CD4-positive, CD25-positive, alpha-beta regulatory T cell (primary cell): ENCODE results near the gene TRIM67. TPM values are rescaled to one million over a fixed set of nuclear protein-coding genes. Genes with fewer than 3 reads are reported as not detected.

ENCODE experiments used
- ATAC-seq, 2 donors: fragments of 150-1000 bp; cut with Tn5 transposase; one replicate each; pipeline ENCODE4 v1.10.0; 2021; ENCODE audit warnings: low read depth in 2 of 2, moderate number of reproducible peaks in 2 of 2, moderate library complexity in 1 of 2
- DNase-seq, 3 donors: peaks; one replicate each; pipeline versions ENCODE4 v3.0.0 to v3.0.0-alpha.2; 2012 to 2022; ENCODE audit warnings: mixed read lengths in 1 of 3
- H3K27ac ChIP-seq: one replicate; pipeline ENCODE4 v1.7.0; 2013; ENCODE audit warnings: mild to moderate bottlenecking, low read length; ENCODE audit not compliant: insufficient read depth, poor library complexity, severe bottlenecking
- H3K27me3 ChIP-seq: one replicate; pipeline ENCODE4 v1.7.0; 2013; ENCODE audit warnings: low read length; ENCODE audit not compliant: control insufficient read depth, insufficient read depth
- H3K36me3 ChIP-seq: one replicate; pipeline ENCODE4 v1.7.0; 2013; ENCODE audit warnings: mild to moderate bottlenecking, low read length, moderate library complexity; ENCODE audit not compliant: control insufficient read depth, insufficient read depth
- H3K4me1 ChIP-seq: 2 replicates; pipeline ENCODE4 v1.7.0; 2013; ENCODE audit warnings: mild to moderate bottlenecking, low read length; ENCODE audit not compliant: insufficient read depth, control insufficient read depth, poor library complexity, severe bottlenecking
- H3K4me3 ChIP-seq: one replicate; pipeline ENCODE4 v1.7.0; 2013; ENCODE audit warnings: low read depth, mild to moderate bottlenecking, low read length, moderate library complexity
- H3K9me3 ChIP-seq, 2 experiments: 1 replicate in 1 of 2; 2 replicates in 1 of 2; pipeline ENCODE4 v1.7.0; 2013; ENCODE audit warnings: low read length in 2 of 2, mild to moderate bottlenecking in 1 of 2, moderate library complexity in 1 of 2; ENCODE audit not compliant: control insufficient read depth in 2 of 2
- H3K27ac Mint-ChIP-seq, 3 donors: one replicate each; pipeline ENCODE4 v1.8.0; 2020 to 2022; ENCODE audit warnings: mild to moderate bottlenecking in 3 of 3, mixed read lengths in 3 of 3, moderate library complexity in 2 of 3
- H3K27me3 Mint-ChIP-seq: one replicate; pipeline ENCODE4 v1.8.0; 2022; ENCODE audit warnings: mild to moderate bottlenecking, mixed read lengths
- H3K36me3 Mint-ChIP-seq: one replicate; pipeline ENCODE4 v1.8.0; 2020; ENCODE audit warnings: mixed read lengths
- H3K4me1 Mint-ChIP-seq, 4 donors: one replicate each; pipeline ENCODE4 v1.8.0; 2020 to 2022; ENCODE audit warnings: mixed read lengths in 4 of 4, mild to moderate bottlenecking in 1 of 4
- H3K4me3 Mint-ChIP-seq, 4 donors: one replicate each; pipeline ENCODE4 v1.8.0; 2020 to 2022; ENCODE audit warnings: mild to moderate bottlenecking in 4 of 4, mixed read lengths in 4 of 4, moderate library complexity in 3 of 4
- H3K9me3 Mint-ChIP-seq, 7 donors: one replicate each; pipeline ENCODE4 v1.8.0; 2020 to 2022; ENCODE audit warnings: mixed read lengths in 7 of 7, mild to moderate bottlenecking in 3 of 7, moderate library complexity in 2 of 7
- polyA plus RNA-seq, 4 donors: library from polyadenylated mRNA; unstranded; fragments of 300-500 nt; fragmentation: Illumina TruSeq; gene quantifications; one replicate each; pipeline ENCODE4 v1.2.3, GENCODE V29; 2021
- total RNA-seq: library from RNA; stranded (reverse); gene quantifications from one replicate; pipeline ENCODE4 v1.2.3, GENCODE V29; 2022

Gene TRIM67
- total and polyA plus RNA-seq, 5 donors from 2014 or later = not detected

DNA sequence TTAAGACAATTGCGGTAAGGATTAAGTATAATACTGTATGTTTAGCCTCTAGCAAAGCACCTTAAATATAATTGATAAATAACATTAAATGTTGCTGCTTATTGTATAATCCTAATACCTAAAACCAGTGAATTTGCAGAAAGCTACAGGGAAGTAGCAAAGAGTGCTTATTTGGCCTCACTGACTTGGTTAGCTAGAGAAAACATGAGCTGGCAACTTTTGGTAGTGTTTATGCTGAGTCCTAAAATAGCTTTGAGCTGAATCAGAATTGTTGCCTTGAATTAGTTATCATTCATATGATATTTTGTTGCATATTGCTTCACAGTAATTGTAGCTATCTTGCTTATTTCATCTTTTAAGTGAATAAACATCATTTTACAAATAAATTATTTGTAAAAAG, 3.5 kb downstream of the TRIM67 start:
- no peaks in the 10 kb centered on the region for H3K36me3 ChIP-seq
- H3K9me3 ChIP-seq = no peaks in the 10 kb centered on the region
- H3K36me3 Mint-ChIP-seq = no peaks in the 10 kb centered on the region
- H3K4me3 ChIP-seq = no peak overlapping the region
- peaks cover 53% of the 10 kb centered on the region for H3K27me3 Mint-ChIP-seq
- peaks cover 8% of the 10 kb centered on the region for H3K27me3 ChIP-seq
- no peak for DNase-seq
- peaks cover 0 to 15% (median 0%) of the 10 kb centered on the region in 4 donors for H3K4me1 Mint-ChIP-seq
- H3K4me3 Mint-ChIP-seq = no peak overlapping the region
- H3K27ac Mint-ChIP-seq = no peak overlapping the region
- H3K27ac ChIP-seq = no peak overlapping the region
- no peak for ATAC-seq
- H3K9me3 Mint-ChIP-seq = peaks cover 0 to 3% (median 0%) of the 10 kb centered on the region in 7 donors
- H3K4me1 ChIP-seq = peaks cover 7% of the 10 kb centered on the region

DNA sequence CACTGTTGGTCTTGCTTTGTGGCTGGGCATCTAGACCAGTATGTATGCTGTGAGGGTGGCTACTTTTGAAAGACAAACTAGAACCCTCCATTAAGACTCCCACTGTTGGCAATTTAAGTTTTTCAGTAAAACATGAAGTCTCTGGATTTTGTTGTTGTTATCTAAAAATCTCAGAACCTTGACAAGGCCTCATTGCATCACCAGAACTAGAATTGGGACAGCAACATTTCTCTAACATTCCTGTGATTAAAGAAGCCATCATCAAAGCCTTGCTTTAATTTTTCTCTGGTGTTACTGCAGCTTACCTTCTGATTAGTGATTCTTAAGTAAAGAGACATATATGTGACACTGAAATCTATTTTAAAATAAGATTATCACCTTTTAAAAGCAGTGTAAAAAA, 4.5 kb downstream of the TRIM67 start:
- H3K9me3 Mint-ChIP-seq = peaks cover 0 to 3% (median 0%) of the 10 kb centered on the region in 7 donors
- no peak overlapping the region for H3K4me3 Mint-ChIP-seq
- no peaks in the 10 kb centered on the region for H3K36me3 Mint-ChIP-seq
- no peak for DNase-seq
- peaks cover 0 to 11% (median 0%) of the 10 kb centered on the region in 4 donors for H3K4me1 Mint-ChIP-seq
- H3K27me3 ChIP-seq = peaks cover 11% of the 10 kb centered on the region
- H3K27me3 Mint-ChIP-seq = peaks cover 43% of the 10 kb centered on the region
- no peaks in the 10 kb centered on the region for H3K9me3 ChIP-seq
- no peak overlapping the region for H3K4me3 ChIP-seq
- H3K27ac Mint-ChIP-seq = no peak overlapping the region
- peaks cover 7% of the 10 kb centered on the region for H3K4me1 ChIP-seq
- no peak for ATAC-seq
- H3K27ac ChIP-seq = no peak overlapping the region
- no peaks in the 10 kb centered on the region for H3K36me3 ChIP-seq

DNA sequence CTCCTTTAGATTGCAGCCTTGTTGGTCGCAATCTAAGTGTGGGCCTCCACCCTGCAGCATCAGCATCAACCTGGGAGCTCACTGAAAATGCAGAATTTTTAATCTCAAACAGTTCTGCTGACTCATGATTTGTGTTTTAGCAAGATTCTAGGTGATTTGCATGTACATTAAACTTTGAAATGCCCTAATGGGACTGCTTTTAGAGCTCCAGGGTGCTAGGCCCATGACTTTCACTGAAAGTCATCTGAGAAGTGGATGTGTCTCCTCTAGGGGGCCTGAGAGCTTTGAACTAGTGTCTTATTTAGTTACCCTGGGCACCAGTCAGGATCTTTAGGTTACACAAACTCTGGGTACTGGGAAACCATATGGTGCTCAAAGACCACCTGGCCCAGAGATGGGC, 9.0 kb downstream of the TRIM67 start:
- Histone ChIP-seq H3K4me3 (no peak overlapping the region), H3K9me3 (no peaks in the 10 kb centered on the region), H3K27me3 (peaks cover 6% of the 10 kb centered on the region), H3K36me3 (no peaks in the 10 kb centered on the region), H3K4me1 (no peaks in the 10 kb centered on the region), H3K27ac (no peak overlapping the region)
- Mint-ChIP-seq H3K27ac (no peak overlapping the region), H3K36me3 (no peaks in the 10 kb centered on the region), H3K4me3 (no peak overlapping the region), H3K27me3 (peaks cover 47% of the 10 kb centered on the region), H3K4me1 (no peaks in the 10 kb centered on the region), H3K9me3 (no peaks in the 10 kb centered on the region)
- no peak for ATAC-seq
- peak in 1 of 3 donors; percentile 5 for DNase-seq

DNA sequence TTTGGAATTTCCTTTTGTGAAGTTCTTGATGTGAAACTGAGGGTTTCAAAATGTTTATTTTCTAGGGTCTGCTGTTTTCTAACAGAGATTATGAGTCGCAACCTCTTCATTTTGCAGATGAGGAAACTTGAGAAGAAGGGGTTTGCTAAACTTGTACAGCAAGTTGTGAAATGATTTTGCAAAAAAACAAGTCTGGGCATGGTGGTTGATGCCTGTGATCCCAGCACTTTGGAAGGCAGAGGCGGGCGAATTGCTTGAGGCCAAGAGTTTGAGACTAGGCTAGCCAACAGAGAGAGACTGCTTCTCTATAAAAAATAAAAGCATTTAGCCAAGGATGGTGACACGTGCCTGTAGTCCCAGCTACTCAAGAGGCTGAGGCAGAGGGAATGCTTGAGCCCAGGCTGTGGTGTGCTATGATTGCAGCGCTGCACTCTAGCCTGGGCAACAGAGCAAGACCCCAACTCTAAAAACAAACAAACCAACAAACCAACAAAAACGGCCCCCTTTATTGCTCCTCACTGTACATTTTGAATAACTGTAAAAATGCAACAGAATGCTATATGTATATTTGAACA, 9.9 kb downstream of the TRIM67 start:
- no peaks in the 10 kb centered on the region for H3K9me3 Mint-ChIP-seq
- no peak overlapping the region for H3K4me3 Mint-ChIP-seq
- Histone ChIP-seq H3K27me3 (peaks cover 10% of the 10 kb centered on the region), H3K4me1 (no peaks in the 10 kb centered on the region), H3K36me3 (no peaks in the 10 kb centered on the region), H3K4me3 (no peak overlapping the region), H3K27ac (no peak overlapping the region), H3K9me3 (no peaks in the 10 kb centered on the region)
- H3K27ac Mint-ChIP-seq = no peak overlapping the region
- DNase-seq (no peak), ATAC-seq (no peak)
- H3K27me3 Mint-ChIP-seq = peaks cover 40% of the 10 kb centered on the region
- no peaks in the 10 kb centered on the region for H3K36me3 Mint-ChIP-seq
- H3K4me1 Mint-ChIP-seq = no peaks in the 10 kb centered on the region

DNA sequence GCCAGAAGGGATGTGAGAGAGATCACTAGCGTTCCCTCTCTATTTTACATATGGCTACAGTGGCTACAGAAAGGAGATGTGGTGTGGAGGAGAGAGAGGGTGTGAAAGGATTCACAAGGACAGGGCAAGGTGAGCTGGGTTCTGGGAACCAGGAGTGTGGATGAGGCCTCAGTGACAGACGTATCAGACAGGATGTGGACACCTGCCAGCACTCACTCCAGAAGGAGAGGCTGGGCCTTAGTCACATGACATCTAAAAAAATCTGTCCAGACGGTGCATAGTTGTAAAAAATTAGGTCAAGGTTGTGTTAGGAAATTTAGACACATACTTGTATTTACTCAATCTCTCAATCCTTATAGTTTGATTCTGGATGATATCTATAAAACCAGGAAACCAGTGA, 10.6 kb downstream of the TRIM67 start:
- Mint-ChIP-seq H3K27me3 (peaks cover 36% of the 10 kb centered on the region), H3K4me1 (no peaks in the 10 kb centered on the region), H3K27ac (no peak overlapping the region), H3K9me3 (no peaks in the 10 kb centered on the region), H3K36me3 (no peaks in the 10 kb centered on the region), H3K4me3 (no peak overlapping the region)
- Histone ChIP-seq H3K27me3 (peaks cover 17% of the 10 kb centered on the region), H3K4me1 (no peaks in the 10 kb centered on the region), H3K4me3 (no peak overlapping the region), H3K9me3 (no peaks in the 10 kb centered on the region), H3K27ac (no peak overlapping the region), H3K36me3 (no peaks in the 10 kb centered on the region)
- ATAC-seq (no peak), DNase-seq (no peak)

DNA sequence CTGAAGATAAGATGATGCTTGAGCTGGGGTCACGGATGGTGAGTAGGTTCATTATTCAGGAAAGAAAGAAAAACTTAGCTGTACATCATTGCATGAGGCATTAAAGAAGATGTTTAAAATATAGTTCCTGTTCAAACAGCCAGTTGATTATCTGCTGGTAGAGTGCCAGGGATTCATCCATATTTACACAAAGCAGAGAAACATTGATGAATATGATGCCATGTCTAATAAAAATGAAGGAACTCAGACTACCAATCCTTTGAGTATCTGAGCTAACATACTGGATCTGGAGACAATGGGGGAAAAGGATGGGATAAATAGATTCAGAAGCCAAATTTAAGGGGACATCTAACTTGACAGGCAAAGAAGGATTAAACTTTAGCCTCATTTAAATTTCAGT, 14.6 kb downstream of the TRIM67 start:
- H3K9me3 Mint-ChIP-seq = no peaks in the 10 kb centered on the region
- no peak overlapping the region for H3K4me3 Mint-ChIP-seq
- H3K4me1 Mint-ChIP-seq = no peaks in the 10 kb centered on the region
- peaks cover 20% of the 10 kb centered on the region for H3K27me3 Mint-ChIP-seq
- no peak for ATAC-seq
- Histone ChIP-seq H3K36me3 (no peaks in the 10 kb centered on the region), H3K9me3 (no peaks in the 10 kb centered on the region), H3K4me3 (no peak overlapping the region), H3K4me1 (no peaks in the 10 kb centered on the region), H3K27ac (no peak overlapping the region), H3K27me3 (peaks cover 19% of the 10 kb centered on the region)
- H3K36me3 Mint-ChIP-seq = no peaks in the 10 kb centered on the region
- DNase-seq = no peak
- H3K27ac Mint-ChIP-seq = no peak overlapping the region

DNA sequence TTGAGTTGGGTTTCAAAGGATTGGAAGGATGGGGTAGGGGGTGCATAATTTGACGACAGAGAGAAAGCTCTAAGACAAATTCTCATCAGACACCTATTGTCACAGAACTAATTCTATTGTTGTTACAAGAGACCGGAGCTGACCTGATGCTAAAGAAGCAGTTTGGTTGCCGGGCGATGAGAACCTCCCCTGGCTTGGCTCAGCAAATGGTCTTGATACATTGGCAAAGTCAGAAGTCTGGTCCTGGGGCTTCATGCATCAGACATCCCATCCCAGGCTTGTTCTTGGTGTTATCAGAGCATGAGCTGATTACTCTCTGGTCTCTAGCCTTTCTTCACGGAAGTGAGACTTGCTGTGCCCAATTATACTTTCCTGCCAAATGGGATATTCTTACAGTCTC, 15.4 kb downstream of the TRIM67 start:
- H3K4me1 Mint-ChIP-seq = no peaks in the 10 kb centered on the region
- DNase-seq = no peak
- H3K27me3 ChIP-seq = peaks cover 19% of the 10 kb centered on the region
- no peaks in the 10 kb centered on the region for H3K4me1 ChIP-seq
- H3K9me3 Mint-ChIP-seq = no peaks in the 10 kb centered on the region
- H3K4me3 ChIP-seq = no peak overlapping the region
- ATAC-seq = no peak
- no peaks in the 10 kb centered on the region for H3K9me3 ChIP-seq
- no peak overlapping the region for H3K27ac Mint-ChIP-seq
- no peaks in the 10 kb centered on the region for H3K36me3 ChIP-seq
- peaks cover 25% of the 10 kb centered on the region for H3K27me3 Mint-ChIP-seq
- H3K27ac ChIP-seq = no peak overlapping the region
- no peaks in the 10 kb centered on the region for H3K36me3 Mint-ChIP-seq
- H3K4me3 Mint-ChIP-seq = no peak overlapping the region

DNA sequence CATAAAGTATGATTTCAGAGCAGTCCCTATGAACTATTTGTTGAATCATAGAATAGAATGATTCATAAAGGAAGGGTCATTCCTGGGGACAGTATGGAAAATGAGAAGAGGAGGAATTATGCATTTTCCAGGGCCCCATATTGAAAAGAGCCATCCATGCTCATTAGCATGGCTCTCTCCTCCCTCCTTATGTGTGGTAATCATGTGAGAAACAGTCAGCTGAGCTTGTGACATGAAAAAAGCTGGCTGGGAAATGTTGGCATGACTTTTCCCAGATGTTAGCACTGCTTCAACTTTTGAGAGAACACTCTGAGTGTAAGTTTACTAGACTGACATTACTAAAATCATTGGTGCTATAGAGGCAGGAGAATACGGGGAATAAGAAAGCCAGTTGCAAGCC, 16.1 kb downstream of the TRIM67 start:
- no peak overlapping the region for H3K27ac ChIP-seq
- no peak overlapping the region for H3K4me3 Mint-ChIP-seq
- no peak for DNase-seq

More for the DNA sequence above, 16.1 kb downstream of the TRIM67 start:
- Histone ChIP-seq H3K4me3 (no peak overlapping the region), H3K27me3 (peaks cover 19% of the 10 kb centered on the region), H3K9me3 (no peaks in the 10 kb centered on the region), H3K36me3 (no peaks in the 10 kb centered on the region), H3K4me1 (no peaks in the 10 kb centered on the region)
- H3K27me3 Mint-ChIP-seq = peaks cover 26% of the 10 kb centered on the region
- H3K27ac Mint-ChIP-seq = no peak overlapping the region
- H3K9me3 Mint-ChIP-seq = no peaks in the 10 kb centered on the region
- no peaks in the 10 kb centered on the region for H3K4me1 Mint-ChIP-seq
- no peaks in the 10 kb centered on the region for H3K36me3 Mint-ChIP-seq
- ATAC-seq = no peak
